Immature natural killer cell (primary cell): Measurements from ENCODE around the gene ERC1. TPM values are rescaled to one million over a fixed set of nuclear protein-coding genes. Genes with fewer than 3 reads are reported as not detected.
"Not testable (repeated sequence)": the region's sequence is repeated elsewhere in the genome, so short reads cannot be mapped to it uniquely, and the experiment has no call there.

Experiments used
- DNase-seq, 3 donors: peaks; one replicate each; pipeline ENCODE4 v3.0.0; 2022; ENCODE audit warnings: mixed read lengths in 1 of 3
- H3K27ac Mint-ChIP-seq, 6 donors: one replicate each; pipeline ENCODE4 v1.8.0; 2020; ENCODE audit warnings: mixed read lengths in 6 of 6, mild to moderate bottlenecking in 5 of 6, inconsistent platforms in 4 of 6, moderate library complexity in 3 of 6
- H3K27me3 Mint-ChIP-seq, 3 donors: one replicate each; pipeline ENCODE4 v1.8.0; 2020 to 2021; ENCODE audit warnings: low read depth in 3 of 3, mild to moderate bottlenecking in 3 of 3, mixed read lengths in 3 of 3, moderate library complexity in 3 of 3, inconsistent platforms in 1 of 3
- H3K36me3 Mint-ChIP-seq, 3 donors: one replicate each; pipeline ENCODE4 v1.8.0; 2020; ENCODE audit warnings: mixed read lengths in 3 of 3, inconsistent platforms in 2 of 3, mild to moderate bottlenecking in 2 of 3
- H3K4me1 Mint-ChIP-seq, 2 donors: one replicate each; pipeline ENCODE4 v1.8.0; 2020; ENCODE audit warnings: inconsistent platforms in 2 of 2, mild to moderate bottlenecking in 2 of 2, mixed read lengths in 2 of 2, moderate library complexity in 1 of 2
- H3K4me3 Mint-ChIP-seq, 5 donors: one replicate each; pipeline ENCODE4 v1.8.0; 2020; ENCODE audit warnings: mild to moderate bottlenecking in 5 of 5, mixed read lengths in 5 of 5, inconsistent platforms in 3 of 5, moderate library complexity in 3 of 5
- H3K9me3 Mint-ChIP-seq, 6 donors: one replicate each; pipeline ENCODE4 v1.8.0; 2020; ENCODE audit warnings: mild to moderate bottlenecking in 6 of 6, mixed read lengths in 6 of 6, inconsistent platforms in 4 of 6, moderate library complexity in 3 of 6
- polyA plus RNA-seq, 3 donors: library from polyadenylated mRNA; unstranded; fragments of 300-500 nt; fragmentation: Illumina TruSeq; gene quantifications; one replicate each; pipeline ENCODE4 v1.2.3, GENCODE V29; 2021

Gene ERC1
- polyA plus RNA-seq, 3 donors from 2014 or later, result 1.7 to 14.0 (median 5.4) TPM

- H3K27ac Mint-ChIP-seq, result no peak overlapping the region
Observed at GRCh38 chr12:1343422-1343821, 352.4 kb downstream of the ERC1 start.

GRCh38 chr12:1344245-1344644, 353.2 kb downstream of the ERC1 start:
- peaks cover 0 to 8% (median 0%) of the 10 kb centered on the region in 3 donors for H3K36me3 Mint-ChIP-seq
- peaks cover 0 to 4% (median 0%) of the 10 kb centered on the region in 3 donors for H3K27me3 Mint-ChIP-seq
- DNase-seq, result no peak
- no peaks in the 10 kb centered on the region for H3K9me3 Mint-ChIP-seq
- no peak overlapping the region for H3K4me3 Mint-ChIP-seq
- H3K4me1 Mint-ChIP-seq, result peaks cover 0 to 3% of the 10 kb centered on the region in 2 donors
- H3K27ac Mint-ChIP-seq, result no peak overlapping the region

More at GRCh38 chr12:1343422-1343821, 352.4 kb downstream of the ERC1 start:
- peaks cover 0 to 8% (median 0%) of the 10 kb centered on the region in 3 donors for H3K36me3 Mint-ChIP-seq
- DNase-seq, result no peak
- no peaks in the 10 kb centered on the region for H3K9me3 Mint-ChIP-seq
- peaks cover 0 to 4% (median 0%) of the 10 kb centered on the region in 3 donors for H3K27me3 Mint-ChIP-seq
- H3K4me3 Mint-ChIP-seq, result no peak overlapping the region
- H3K4me1 Mint-ChIP-seq, result peaks cover 0 to 3% of the 10 kb centered on the region in 2 donors

- no peak overlapping the region for H3K27ac Mint-ChIP-seq
Observed at GRCh38 chr12:1346126-1346525, 355.1 kb downstream of the ERC1 start.

GRCh38 chr12:1347294-1347693, 356.3 kb downstream of the ERC1 start:
- H3K4me3 Mint-ChIP-seq, result no peak overlapping the region
- no peaks in the 10 kb centered on the region for H3K9me3 Mint-ChIP-seq
- no peaks in the 10 kb centered on the region for H3K27me3 Mint-ChIP-seq
- H3K4me1 Mint-ChIP-seq, result no peaks in the 10 kb centered on the region
- DNase-seq, result no peak
- no peak overlapping the region for H3K27ac Mint-ChIP-seq
- H3K36me3 Mint-ChIP-seq, result peaks cover 0 to 5% (median 0%) of the 10 kb centered on the region in 3 donors

More at GRCh38 chr12:1346126-1346525, 355.1 kb downstream of the ERC1 start:
- DNase-seq, result no peak
- peaks cover 0 to 5% (median 0%) of the 10 kb centered on the region in 3 donors for H3K36me3 Mint-ChIP-seq
- no peaks in the 10 kb centered on the region for H3K9me3 Mint-ChIP-seq
- H3K27me3 Mint-ChIP-seq, result peaks cover 0 to 4% (median 0%) of the 10 kb centered on the region in 3 donors
- no peaks in the 10 kb centered on the region for H3K4me1 Mint-ChIP-seq
- H3K4me3 Mint-ChIP-seq, result no peak overlapping the region

GRCh38 chr12:1348606-1349005, 357.6 kb downstream of the ERC1 start:
- peaks cover 0 to 5% (median 0%) of the 10 kb centered on the region in 3 donors for H3K36me3 Mint-ChIP-seq
- H3K27ac Mint-ChIP-seq, result no peak overlapping the region
- H3K27me3 Mint-ChIP-seq, result no peaks in the 10 kb centered on the region
- H3K4me1 Mint-ChIP-seq, result no peaks in the 10 kb centered on the region
- H3K4me3 Mint-ChIP-seq, result no peak overlapping the region
- H3K9me3 Mint-ChIP-seq, result no peaks in the 10 kb centered on the region
- no peak for DNase-seq

GRCh38 chr12:1350055-1350933, 359.3 kb downstream of the ERC1 start:
- Mint-ChIP-seq H3K36me3 (peaks cover 0 to 5% (median 0%) of the 10 kb centered on the region in 3 donors), H3K27me3 (no peaks in the 10 kb centered on the region), H3K4me1 (no peaks in the 10 kb centered on the region), H3K27ac (no peak overlapping the region), H3K4me3 (no peak overlapping the region), H3K9me3 (no peaks in the 10 kb centered on the region)
- DNase-seq, result no peak

- no peak overlapping the region for H3K4me3 Mint-ChIP-seq
- H3K9me3 Mint-ChIP-seq, result no peaks in the 10 kb centered on the region
- H3K36me3 Mint-ChIP-seq, result peaks cover 0 to 4% (median 0%) of the 10 kb centered on the region in 3 donors
- H3K27me3 Mint-ChIP-seq, result no peaks in the 10 kb centered on the region
- no peaks in the 10 kb centered on the region for H3K4me1 Mint-ChIP-seq
- no peak for DNase-seq
- no peak overlapping the region for H3K27ac Mint-ChIP-seq
Observed at GRCh38 chr12:1350934-1351240, 359.9 kb downstream of the ERC1 start.

GRCh38 chr12:1351926-1352325, 360.9 kb downstream of the ERC1 start:
- H3K36me3 Mint-ChIP-seq, result no peaks in the 10 kb centered on the region
- H3K27ac Mint-ChIP-seq, result no peak overlapping the region

GRCh38 chr12:1353451-1353850, 362.4 kb downstream of the ERC1 start:
- Mint-ChIP-seq H3K27me3 (no peaks in the 10 kb centered on the region), H3K36me3 (no peaks in the 10 kb centered on the region), H3K27ac (no peak overlapping the region), H3K9me3 (no peaks in the 10 kb centered on the region), H3K4me1 (no peaks in the 10 kb centered on the region), H3K4me3 (no peak overlapping the region)
- no peak for DNase-seq

More at GRCh38 chr12:1351926-1352325, 360.9 kb downstream of the ERC1 start:
- no peak for DNase-seq
- no peaks in the 10 kb centered on the region for H3K4me1 Mint-ChIP-seq
- H3K9me3 Mint-ChIP-seq, result no peaks in the 10 kb centered on the region
- H3K27me3 Mint-ChIP-seq, result no peaks in the 10 kb centered on the region
- no peak overlapping the region for H3K4me3 Mint-ChIP-seq

GRCh38 chr12:1355396-1355795, 364.4 kb downstream of the ERC1 start:
- H3K4me3 Mint-ChIP-seq, result no peak overlapping the region
- no peak overlapping the region for H3K27ac Mint-ChIP-seq
- no peak for DNase-seq
- no peaks in the 10 kb centered on the region for H3K27me3 Mint-ChIP-seq
- no peaks in the 10 kb centered on the region for H3K9me3 Mint-ChIP-seq
- no peaks in the 10 kb centered on the region for H3K36me3 Mint-ChIP-seq
- no peaks in the 10 kb centered on the region for H3K4me1 Mint-ChIP-seq

GRCh38 chr12:1355871-1356270, 364.8 kb downstream of the ERC1 start:
- not testable (repeated sequence) for DNase-seq, H3K4me3 Mint-ChIP-seq, H3K36me3 Mint-ChIP-seq, H3K9me3 Mint-ChIP-seq, H3K4me1 Mint-ChIP-seq, H3K27ac Mint-ChIP-seq, H3K27me3 Mint-ChIP-seq

- H3K36me3 Mint-ChIP-seq, result no peaks in the 10 kb centered on the region
- no peaks in the 10 kb centered on the region for H3K9me3 Mint-ChIP-seq
- no peaks in the 10 kb centered on the region for H3K4me1 Mint-ChIP-seq
- H3K4me3 Mint-ChIP-seq, result no peak overlapping the region
- H3K27me3 Mint-ChIP-seq, result no peaks in the 10 kb centered on the region
- DNase-seq, result no peak
- H3K27ac Mint-ChIP-seq, result no peak overlapping the region
Observed at GRCh38 chr12:1356285-1356684, 365.3 kb downstream of the ERC1 start.

- DNase-seq, result no peak
- H3K9me3 Mint-ChIP-seq, result no peaks in the 10 kb centered on the region
- H3K27ac Mint-ChIP-seq, result no peak overlapping the region
- no peak overlapping the region for H3K4me3 Mint-ChIP-seq
- H3K4me1 Mint-ChIP-seq, result no peaks in the 10 kb centered on the region
- H3K36me3 Mint-ChIP-seq, result no peaks in the 10 kb centered on the region
- peaks cover 0 to under 1% (median 0%) of the 10 kb centered on the region in 3 donors for H3K27me3 Mint-ChIP-seq
Observed at GRCh38 chr12:1357171-1357570, 366.1 kb downstream of the ERC1 start.

- no peak for DNase-seq
- no peaks in the 10 kb centered on the region for H3K9me3 Mint-ChIP-seq
- H3K4me3 Mint-ChIP-seq, result no peak overlapping the region
- no peaks in the 10 kb centered on the region for H3K36me3 Mint-ChIP-seq
- H3K27me3 Mint-ChIP-seq, result peaks cover 0 to 2% (median 0%) of the 10 kb centered on the region in 3 donors
- no peaks in the 10 kb centered on the region for H3K4me1 Mint-ChIP-seq
- no peak overlapping the region for H3K27ac Mint-ChIP-seq
Observed at GRCh38 chr12:1357711-1358110, 366.7 kb downstream of the ERC1 start.
